ENCODE measurements around the gene KDM5A.

GRCh38 chr12:230925-231671 lies 158.0 kb downstream of the KDM5A start:
- TF ChIP-seq EZH2 (IDR thresholded peaks at IDR 0.05; ENCODE audit: borderline replicate concordance, low read depth, low read length, severe bottlenecking): no peak
- TF ChIP-seq, protein P1, sequence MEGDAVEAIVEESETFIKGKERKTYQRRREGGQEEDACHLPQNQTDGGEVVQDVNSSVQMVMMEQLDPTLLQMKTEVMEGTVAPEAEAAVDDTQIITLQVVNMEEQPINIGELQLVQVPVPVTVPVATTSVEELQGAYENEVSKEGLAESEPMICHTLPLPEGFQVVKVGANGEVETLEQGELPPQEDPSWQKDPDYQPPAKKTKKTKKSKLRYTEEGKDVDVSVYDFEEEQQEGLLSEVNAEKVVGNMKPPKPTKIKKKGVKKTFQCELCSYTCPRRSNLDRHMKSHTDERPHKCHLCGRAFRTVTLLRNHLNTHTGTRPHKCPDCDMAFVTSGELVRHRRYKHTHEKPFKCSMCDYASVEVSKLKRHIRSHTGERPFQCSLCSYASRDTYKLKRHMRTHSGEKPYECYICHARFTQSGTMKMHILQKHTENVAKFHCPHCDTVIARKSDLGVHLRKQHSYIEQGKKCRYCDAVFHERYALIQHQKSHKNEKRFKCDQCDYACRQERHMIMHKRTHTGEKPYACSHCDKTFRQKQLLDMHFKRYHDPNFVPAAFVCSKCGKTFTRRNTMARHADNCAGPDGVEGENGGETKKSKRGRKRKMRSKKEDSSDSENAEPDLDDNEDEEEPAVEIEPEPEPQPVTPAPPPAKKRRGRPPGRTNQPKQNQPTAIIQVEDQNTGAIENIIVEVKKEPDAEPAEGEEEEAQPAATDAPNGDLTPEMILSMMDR (IDR thresholded peaks at IDR 0.05; ENCODE audit: extremely low read depth in 1 of 2, insufficient read depth in 1 of 2, low read depth in 1 of 2, low read length in 2 of 2): no peak
- TF ChIP-seq, protein P2, sequence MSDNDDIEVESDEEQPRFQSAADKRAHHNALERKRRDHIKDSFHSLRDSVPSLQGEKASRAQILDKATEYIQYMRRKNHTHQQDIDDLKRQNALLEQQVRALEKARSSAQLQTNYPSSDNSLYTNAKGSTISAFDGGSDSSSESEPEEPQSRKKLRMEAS (IDR thresholded peaks at IDR 0.05; ENCODE audit: insufficient read depth, insufficient read length): no peak
- no peak for TF ChIP-seq JUN (IDR thresholded peaks at IDR 0.05; ENCODE audit: borderline replicate concordance, insufficient read depth, insufficient read length, low read depth)
- no peak for TF ChIP-seq POLR2A (IDR thresholded peaks at IDR 0.05; ENCODE audit: low read depth, low read length)
- no peak for TF ChIP-seq MYC (IDR thresholded peaks at IDR 0.05; ENCODE audit: low read depth, low read length)
- TF ChIP-seq POLR2AphosphoS5 (IDR thresholded peaks at IDR 0.05; ENCODE audit: insufficient read depth, low read depth, low read length): no peak
- no peak for TF ChIP-seq GATA2 (IDR thresholded peaks at IDR 0.05; ENCODE audit: insufficient read depth, insufficient read length, low read depth, low read length)

Measured in endothelial cell of umbilical vein (primary cell).